Chondrocyte (in vitro differentiated cells): ENCODE results near the gene LTBP4. TPM values are rescaled to one million over a fixed set of nuclear protein-coding genes. Genes with fewer than 3 reads are reported as not detected.
"Not testable (repeated sequence)": the region's sequence is repeated elsewhere in the genome, so short reads cannot be mapped to it uniquely, and the experiment has no call there.

Experiments used
- DNase-seq: peaks from one replicate; pipeline ENCODE4 v3.0.0; 2021; ENCODE audit warnings: mixed read lengths, low spot score
- H3K27ac Mint-ChIP-seq: one replicate; pipeline ENCODE4 v1.8.0; 2021; ENCODE audit warnings: mild to moderate bottlenecking, moderate library complexity, mixed read lengths; ENCODE audit not compliant: unreplicated experiment
- H3K27me3 Mint-ChIP-seq: 2 replicates; pipeline ENCODE4 v1.8.0; 2021; ENCODE audit warnings: low read depth, mixed read lengths
- H3K36me3 Mint-ChIP-seq: 2 replicates; pipeline ENCODE4 v1.8.0; 2021; ENCODE audit warnings: low read depth, mixed read lengths
- H3K4me1 Mint-ChIP-seq: 2 replicates; pipeline ENCODE4 v1.8.0; 2021; ENCODE audit warnings: low read depth, mild to moderate bottlenecking, mixed read lengths
- H3K4me3 Mint-ChIP-seq: one replicate; pipeline ENCODE4 v1.8.0; 2021; ENCODE audit warnings: mild to moderate bottlenecking, moderate library complexity, mixed read lengths; ENCODE audit not compliant: unreplicated experiment
- H3K9me3 Mint-ChIP-seq: 2 replicates; pipeline ENCODE4 v1.8.0; 2021; ENCODE audit warnings: low read depth, mixed read lengths
- CTCF ChIP-seq: fragments of 200-600 bp; sonication (generic); IDR thresholded peaks from 2 replicates; pipeline ENCODE4 v1.5.0; 2021; ENCODE audit warnings: antibody characterized with exemption, mild to moderate bottlenecking, moderate library complexity
- total RNA-seq: library from RNA; stranded (reverse); gene quantifications from 3 replicates; pipeline ENCODE4 v1.2.1, GENCODE V29; 2021

LTBP4 gene
- total RNA-seq, 1 donor from 2014 or later = 161 TPM

GRCh38 chr19:40642051-40642706 lies 41.0 kb downstream of the LTBP4 start:
- no peak overlapping the region for H3K4me3 Mint-ChIP-seq
- no peak for DNase-seq
- peak overlapping the region; percentile 63 for H3K27ac Mint-ChIP-seq
- no peaks in the 10 kb centered on the region for H3K36me3 Mint-ChIP-seq
- peaks cover 73% of the 10 kb centered on the region for H3K4me1 Mint-ChIP-seq
- H3K9me3 Mint-ChIP-seq = no peaks in the 10 kb centered on the region
- TF ChIP-seq CTCF = no peak
- H3K27me3 Mint-ChIP-seq = no peaks in the 10 kb centered on the region

- Mint-ChIP-seq H3K4me1 (peaks cover 73% of the 10 kb centered on the region), H3K4me3 (no peak overlapping the region), H3K9me3 (no peaks in the 10 kb centered on the region), H3K27me3 (no peaks in the 10 kb centered on the region), H3K36me3 (no peaks in the 10 kb centered on the region), H3K27ac (peak overlapping the region; percentile 22)
- no peak for DNase-seq
- no peak for TF ChIP-seq CTCF
Measured at GRCh38 chr19:40642757-40643305, 41.7 kb downstream of the LTBP4 start.

GRCh38 chr19:40646743-40647254 lies 45.6 kb downstream of the LTBP4 start:
- TF ChIP-seq CTCF = no peak
- Mint-ChIP-seq H3K4me1 (peaks cover 57% of the 10 kb centered on the region), H3K27ac (peak overlapping the region; percentile 99), H3K9me3 (peaks cover 2% of the 10 kb centered on the region), H3K27me3 (no peaks in the 10 kb centered on the region), H3K36me3 (no peaks in the 10 kb centered on the region), H3K4me3 (peak overlapping the region; percentile 15)
- DNase-seq = no peak

GRCh38 chr19:40649903-40650675 lies 48.9 kb downstream of the LTBP4 start:
- H3K9me3 Mint-ChIP-seq, H3K4me3 Mint-ChIP-seq, DNase-seq, H3K36me3 Mint-ChIP-seq, H3K27me3 Mint-ChIP-seq: not testable (repeated sequence)
- H3K27ac Mint-ChIP-seq = peak overlapping the region; percentile 85
- peaks cover 38% of the 10 kb centered on the region for H3K4me1 Mint-ChIP-seq

- no peak overlapping the region for H3K4me3 Mint-ChIP-seq
- no peaks in the 10 kb centered on the region for H3K27me3 Mint-ChIP-seq
- H3K4me1 Mint-ChIP-seq = peaks cover 32% of the 10 kb centered on the region
- no peak for DNase-seq
- TF ChIP-seq CTCF = no peak
- H3K27ac Mint-ChIP-seq = peak overlapping the region; percentile 85
- peaks cover 2% of the 10 kb centered on the region for H3K9me3 Mint-ChIP-seq
- no peaks in the 10 kb centered on the region for H3K36me3 Mint-ChIP-seq
Measured at GRCh38 chr19:40650749-40651305, 49.7 kb downstream of the LTBP4 start.

GRCh38 chr19:40652303-40652702 lies 51.1 kb downstream of the LTBP4 start:
- not testable (repeated sequence) for H3K36me3 Mint-ChIP-seq, H3K27ac Mint-ChIP-seq, DNase-seq, H3K4me3 Mint-ChIP-seq, H3K9me3 Mint-ChIP-seq, H3K27me3 Mint-ChIP-seq
- peaks cover 20% of the 10 kb centered on the region for H3K4me1 Mint-ChIP-seq

- DNase-seq, H3K27me3 Mint-ChIP-seq, H3K27ac Mint-ChIP-seq, H3K36me3 Mint-ChIP-seq, H3K9me3 Mint-ChIP-seq, H3K4me3 Mint-ChIP-seq: not testable (repeated sequence)
- peaks cover 14% of the 10 kb centered on the region for H3K4me1 Mint-ChIP-seq
Measured at GRCh38 chr19:40655684-40656083, 54.5 kb downstream of the LTBP4 start.
